GM18868 (cell line): ENCODE data around the gene SRRM5.

ENCODE experiments used
- ATAC-seq: cut with Tn5 transposase; IDR thresholded peaks from one replicate; pipeline ENCODE4 v1.9.1; 2021; ENCODE audit warnings: mild to moderate bottlenecking, moderate library complexity; ENCODE audit not compliant: unreplicated experiment

Gene SRRM5

DNA sequence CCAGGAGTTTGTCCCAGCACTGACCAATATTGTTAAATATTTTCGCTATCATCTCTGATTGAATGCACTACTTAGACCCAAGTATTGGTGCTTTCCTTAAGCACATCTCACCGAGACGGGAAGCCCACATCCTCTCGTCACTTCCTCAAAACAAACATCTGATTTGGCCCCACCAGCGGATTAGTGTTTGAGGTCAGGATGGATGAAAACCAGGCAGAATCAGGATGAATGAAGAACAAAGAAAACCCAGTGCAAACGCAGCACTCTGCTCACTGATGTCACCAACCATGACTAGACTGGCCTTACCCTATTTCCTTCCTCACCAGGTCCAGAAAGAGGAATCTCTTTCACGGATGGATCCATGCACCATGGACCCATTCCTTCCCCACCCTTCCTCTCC is 52.1 kb downstream of the SRRM5 start:
- ATAC-seq, result no peak
